ENCODE measurements around the gene ASPG. TPM values are rescaled to one million over a fixed set of nuclear protein-coding genes. Genes with fewer than 3 reads are reported as not detected.
"Not testable (repeated sequence)": the region's sequence is repeated elsewhere in the genome, so short reads cannot be mapped to it uniquely, and the experiment has no call there.

The ASPG gene
- total RNA-seq, 1 donor from 2014 or later = not detected

DNA sequence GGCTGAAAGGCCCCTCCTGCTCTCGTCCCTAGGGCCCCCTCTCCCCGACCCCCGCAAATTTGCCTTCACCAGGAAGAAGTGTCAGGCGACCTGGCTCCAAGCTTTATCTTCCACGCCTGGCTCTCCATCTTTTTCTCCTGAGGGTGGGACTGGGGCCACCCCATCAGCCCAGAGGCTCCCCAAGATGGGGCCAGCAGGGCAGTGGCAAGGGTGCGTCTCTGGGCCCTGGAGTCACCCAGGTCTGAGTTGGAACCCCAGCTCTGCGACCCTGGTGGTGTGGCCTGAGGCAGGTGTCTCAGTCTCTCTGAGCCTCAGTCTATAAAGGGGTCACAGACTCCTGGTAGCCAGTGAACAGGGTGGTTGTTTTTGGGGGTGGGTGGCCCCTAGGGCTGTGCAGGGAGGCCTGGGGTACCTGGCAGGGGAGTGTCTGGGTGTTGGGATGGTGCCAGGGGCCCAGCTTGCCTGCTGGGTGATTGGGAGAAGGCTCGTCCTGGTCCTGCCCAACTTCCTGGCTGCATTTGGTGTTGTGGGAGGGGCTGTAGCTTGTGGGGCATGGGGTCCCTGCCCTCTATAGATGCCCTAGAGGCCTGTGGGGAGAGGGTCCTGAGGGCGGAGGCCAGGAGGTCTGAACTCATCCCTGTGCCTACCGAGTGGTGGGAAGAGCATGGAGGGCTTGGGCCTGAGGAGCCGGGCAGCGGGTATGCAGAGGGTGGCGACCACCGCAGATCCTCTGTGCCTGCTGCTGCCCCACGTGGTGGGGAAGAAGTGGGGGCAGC lies 60.5 kb downstream of the ASPG start:
- DNase-seq (ENCODE audit: low read depth in 2 of 2) = no peak

DNA sequence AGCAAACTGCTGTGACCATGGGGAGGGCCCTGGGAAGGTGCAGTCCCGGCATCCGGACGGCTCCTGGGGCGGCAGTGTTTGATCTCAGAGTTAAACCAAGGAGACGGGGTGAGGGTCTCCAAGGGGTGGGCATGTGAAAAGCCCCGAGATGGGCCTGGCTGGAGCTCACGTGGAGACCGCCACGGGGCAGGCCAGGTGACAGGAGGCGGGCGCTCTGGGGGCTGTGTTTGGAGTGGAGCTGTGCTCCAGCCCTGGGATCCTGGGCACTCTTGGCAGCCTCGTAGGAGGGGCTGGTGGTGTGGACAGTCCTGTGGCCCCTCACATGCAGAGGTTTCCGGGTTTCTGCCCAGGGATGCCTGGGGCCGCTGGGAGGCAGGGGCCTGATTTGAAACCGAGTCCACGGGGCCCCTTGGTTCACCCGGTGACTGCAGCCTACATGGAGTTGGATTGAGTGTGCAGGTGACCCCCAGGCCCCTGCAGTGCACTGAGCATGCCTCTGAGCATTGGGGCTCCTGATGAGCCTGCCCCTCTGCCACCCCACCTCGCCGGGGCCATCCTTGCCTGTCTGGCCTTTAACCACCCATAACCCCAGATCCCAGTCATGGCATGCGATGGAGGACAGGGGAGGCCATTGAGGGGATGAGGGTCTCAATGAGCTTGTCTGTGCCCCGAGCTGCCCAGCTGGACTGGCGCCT lies 61.3 kb downstream of the ASPG start:
- DNase-seq (ENCODE audit: low read depth in 2 of 2) = no peak

DNA sequence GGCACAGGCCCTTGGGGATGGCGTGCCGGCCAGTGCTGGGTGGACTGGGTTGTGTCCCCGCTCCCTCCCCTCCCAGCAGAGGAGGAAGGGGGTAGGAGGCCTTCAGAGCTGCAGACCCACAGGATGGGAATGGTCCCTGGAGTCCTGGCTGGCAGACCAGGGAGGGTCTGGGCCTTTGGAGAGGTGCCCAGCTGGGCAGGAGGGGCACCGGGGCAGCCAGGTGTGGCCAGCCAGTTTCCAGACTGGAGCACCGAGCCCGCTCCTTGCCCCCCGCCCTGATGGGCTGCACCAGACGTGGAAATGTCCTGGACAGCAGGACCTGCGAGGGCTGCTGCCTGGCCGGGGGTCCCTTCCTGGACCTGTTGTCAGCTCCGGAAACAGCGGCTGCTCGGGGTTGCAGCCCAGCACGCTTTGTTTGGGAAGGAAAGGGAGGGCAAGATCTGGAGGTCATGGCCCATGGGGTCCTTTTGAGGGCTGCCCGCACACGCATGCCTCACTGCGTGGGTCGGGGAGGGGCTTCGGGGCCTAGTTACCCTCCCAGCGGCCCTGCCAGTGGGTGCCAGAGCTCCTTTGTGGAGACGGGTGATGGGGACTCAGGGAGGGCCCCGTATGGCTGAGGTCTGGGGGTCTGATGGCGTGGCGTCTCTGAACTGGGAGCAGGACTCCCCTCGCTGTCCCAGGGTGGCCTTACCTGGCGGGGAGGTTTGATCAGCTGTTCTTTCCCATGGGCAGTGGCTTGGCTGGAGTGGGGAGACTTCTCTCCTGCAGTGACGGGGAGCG lies 62.0 kb downstream of the ASPG start:
- peak in 1 of 2 donors; percentile 26 for DNase-seq (ENCODE audit: low read depth in 2 of 2)

DNA sequence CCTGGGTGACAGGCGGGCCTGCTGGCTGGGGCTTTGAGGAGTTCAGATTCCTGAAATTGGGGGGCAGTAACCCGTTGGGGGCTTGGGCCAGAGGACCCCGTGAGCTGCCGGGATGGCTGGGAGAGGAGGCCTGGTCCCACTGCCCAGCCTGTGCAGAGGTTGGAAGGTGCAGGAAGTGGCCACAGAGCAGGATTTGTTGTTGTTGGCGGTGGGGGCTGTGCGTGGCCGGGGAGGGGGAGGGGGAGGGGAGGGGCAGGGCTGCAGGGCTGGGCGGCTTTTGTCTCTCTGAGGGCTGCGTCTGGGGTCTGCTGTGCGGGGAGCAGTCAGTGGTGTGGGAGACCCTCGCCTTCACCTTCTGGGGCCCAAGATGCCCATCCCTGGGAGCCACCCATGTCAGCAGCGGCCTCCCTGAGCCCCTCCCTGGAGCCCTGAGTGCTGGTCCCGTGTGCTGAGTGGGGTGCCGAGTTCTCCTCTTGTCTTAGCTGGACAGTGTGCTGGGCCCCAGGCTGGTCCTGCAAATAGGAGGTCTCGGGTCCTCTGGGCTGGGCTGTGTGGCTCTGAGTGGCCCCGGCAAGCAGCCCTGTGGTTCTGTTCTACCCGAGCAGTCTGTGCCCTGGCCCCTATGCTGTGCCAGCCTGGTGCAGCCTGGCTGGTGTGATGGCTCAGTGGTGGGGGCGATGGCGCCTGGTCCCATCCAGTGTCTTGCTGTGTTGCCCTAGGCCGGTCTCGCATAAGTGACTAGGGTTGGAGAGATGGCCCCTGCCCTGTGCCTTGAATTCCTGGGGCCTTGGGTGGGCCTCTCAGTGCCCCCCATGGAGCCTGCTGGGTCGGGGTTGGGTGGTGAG lies 63.2 kb downstream of the ASPG start:
- peak; percentile 34 to 51 for DNase-seq (ENCODE audit: low read depth in 2 of 2)

DNA sequence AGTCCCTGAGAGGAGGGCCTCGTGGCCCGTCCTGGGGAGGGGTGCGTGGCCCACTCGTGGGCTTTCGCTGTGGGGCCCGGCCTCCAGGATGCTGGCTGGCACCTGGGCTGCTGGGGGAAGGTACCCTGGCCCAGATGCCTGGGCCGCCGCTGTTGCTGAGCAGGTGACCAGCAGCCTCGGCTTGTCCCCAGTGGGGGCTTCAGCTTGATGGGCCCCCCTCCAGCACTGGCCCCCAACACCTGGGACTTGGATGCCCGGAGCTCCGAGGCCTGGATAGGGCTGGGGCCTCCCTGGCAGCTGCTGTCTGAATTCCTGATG lies 63.7 kb downstream of the ASPG start:
- no peak for DNase-seq (ENCODE audit: low read depth in 2 of 2)

DNA sequence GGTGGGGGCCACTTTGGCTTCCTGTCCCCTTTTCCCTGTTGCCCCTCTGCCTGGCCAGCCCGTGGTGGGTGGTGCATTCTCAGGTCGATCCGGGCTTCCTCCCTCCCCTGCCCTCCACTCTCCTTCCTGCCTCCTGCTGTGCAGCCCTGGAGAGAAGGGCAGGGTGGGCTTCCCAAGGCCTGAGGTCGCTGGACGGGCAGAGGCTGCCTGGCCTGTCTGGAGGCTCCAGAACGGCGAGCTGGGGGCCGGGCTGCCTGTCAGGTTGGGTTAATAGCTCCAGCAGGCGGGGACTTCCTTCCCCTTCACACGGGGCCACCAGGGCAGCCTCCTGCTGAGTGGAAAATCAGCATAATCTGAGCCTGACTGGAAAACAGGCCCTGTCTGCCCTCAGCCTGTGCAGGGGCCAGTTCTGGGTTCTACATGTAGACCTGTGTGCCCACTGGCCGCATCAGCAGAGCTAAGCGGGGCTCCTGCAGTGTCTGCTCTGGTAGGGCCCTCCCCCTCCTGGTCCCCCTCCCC lies 64.2 kb downstream of the ASPG start:
- DNase-seq (ENCODE audit: low read depth in 2 of 2) = peak; percentile 63 to 89

DNA sequence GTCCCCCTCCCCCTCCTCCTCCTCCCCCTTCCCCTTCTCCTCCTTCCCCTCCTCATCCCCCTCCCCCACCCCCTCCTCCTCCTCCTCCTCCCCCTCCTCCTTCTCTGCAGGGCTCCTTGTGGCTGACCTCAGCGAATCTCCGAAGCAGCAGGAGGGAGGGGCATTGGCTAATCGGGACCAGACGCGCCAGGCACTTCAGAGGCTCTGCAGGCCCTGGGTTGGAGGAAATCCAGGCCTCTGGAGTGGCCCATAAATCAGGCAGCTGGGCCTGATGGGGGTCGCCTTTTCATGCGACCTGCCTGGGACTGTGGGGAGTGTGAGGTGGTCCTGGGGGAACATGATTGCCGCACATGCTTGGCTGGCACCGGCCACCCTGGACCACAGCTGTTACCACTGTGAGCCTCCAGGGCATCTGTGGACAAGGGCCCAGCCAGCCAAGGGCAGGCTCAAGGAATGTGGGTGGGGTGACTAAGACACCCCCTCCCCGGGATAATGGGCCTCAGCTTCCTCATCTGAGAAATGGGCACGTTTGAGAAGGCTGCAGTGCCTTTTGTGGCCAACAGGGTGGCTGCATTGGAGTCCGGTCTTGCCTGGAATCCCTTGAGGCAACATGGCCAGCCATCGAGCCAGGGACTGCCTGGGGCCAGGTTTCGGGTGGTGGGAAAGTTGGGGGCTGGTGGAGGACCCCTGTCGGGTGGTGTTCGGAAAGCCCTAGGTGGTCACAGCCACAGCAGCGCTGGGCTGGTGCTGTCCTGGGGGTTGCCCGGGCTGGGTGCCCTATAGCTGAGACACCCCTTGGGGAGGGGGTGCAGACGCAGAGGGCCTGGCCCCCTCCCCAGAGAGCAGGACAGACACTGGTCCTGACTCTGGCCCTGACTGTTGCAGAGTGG lies 64.9 kb downstream of the ASPG start:
- DNase-seq (ENCODE audit: low read depth in 2 of 2) = peak in 1 of 2 donors; percentile 22

DNA sequence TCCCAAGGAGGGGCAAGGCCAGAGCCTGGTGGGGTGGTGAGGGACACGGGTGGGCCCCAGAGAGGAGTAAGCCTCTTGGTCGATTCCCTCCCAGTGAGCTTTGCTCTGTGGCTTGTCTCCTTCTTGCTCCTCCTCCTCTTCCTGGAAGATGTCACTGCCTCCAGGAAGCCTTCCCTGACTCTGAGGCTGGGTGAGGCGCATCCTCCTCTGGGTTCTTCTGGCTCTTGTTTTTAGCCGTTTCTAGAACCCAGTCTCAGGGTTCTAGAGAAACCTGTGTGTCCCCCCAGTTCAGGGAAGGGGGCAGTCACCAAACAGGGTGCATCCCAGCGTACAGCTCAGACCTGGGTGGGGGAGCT lies 65.5 kb downstream of the ASPG start:
- no peak for DNase-seq (ENCODE audit: low read depth in 2 of 2)

DNA sequence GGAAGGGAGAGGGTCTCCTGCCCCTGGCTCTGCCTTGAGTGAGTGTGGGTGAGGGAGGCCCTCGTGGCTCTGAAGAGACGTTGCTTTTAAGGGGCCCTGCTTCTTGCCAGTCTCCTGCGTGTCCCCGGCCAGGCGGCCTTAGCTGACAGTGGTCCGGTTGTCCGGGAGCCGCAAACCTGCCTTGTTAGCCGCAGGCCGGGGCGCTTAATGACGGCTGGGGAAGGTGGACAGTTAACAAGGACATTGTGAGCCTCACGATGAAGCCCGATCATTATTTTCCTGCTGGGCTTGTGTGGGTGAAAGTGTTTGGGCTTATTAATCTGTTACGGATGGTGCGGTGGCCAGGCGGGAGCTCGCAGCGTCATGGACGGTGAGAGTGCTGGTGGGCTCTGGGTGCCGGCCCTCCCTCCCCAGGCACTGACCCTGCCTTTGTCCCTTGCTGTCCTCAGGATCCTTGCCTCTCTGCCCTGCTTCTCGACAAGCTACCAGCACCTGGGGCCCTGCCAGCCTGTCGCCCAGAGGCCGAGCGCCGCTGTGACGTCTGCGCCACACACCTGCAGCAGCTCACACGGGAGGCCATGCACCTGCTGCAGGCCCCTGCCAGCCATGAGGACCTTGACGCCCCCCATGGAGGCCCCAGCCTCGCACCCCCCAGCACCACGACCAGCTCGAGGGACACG lies 66.2 kb downstream of the ASPG start:
- DNase-seq (ENCODE audit: low read depth in 2 of 2) = no peak

DNA sequence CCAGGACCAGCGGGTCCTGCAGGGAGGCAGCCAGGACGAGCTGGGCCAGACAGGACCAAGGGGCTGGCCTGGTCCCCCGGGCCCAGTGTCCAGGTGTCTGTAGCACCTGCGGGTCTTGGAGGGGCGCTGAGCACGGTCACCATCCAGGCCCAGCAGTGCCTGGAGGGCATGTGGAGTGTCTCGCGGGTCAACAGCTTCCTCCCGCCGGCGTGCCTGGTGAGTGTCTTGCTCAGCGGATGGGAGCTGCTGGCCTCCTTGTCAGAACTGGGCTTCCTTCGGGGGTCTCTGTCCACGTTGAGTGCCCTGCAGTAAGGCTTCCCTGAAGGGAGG lies 66.7 kb downstream of the ASPG start:
- no peak for DNase-seq (ENCODE audit: low read depth in 2 of 2)

DNA sequence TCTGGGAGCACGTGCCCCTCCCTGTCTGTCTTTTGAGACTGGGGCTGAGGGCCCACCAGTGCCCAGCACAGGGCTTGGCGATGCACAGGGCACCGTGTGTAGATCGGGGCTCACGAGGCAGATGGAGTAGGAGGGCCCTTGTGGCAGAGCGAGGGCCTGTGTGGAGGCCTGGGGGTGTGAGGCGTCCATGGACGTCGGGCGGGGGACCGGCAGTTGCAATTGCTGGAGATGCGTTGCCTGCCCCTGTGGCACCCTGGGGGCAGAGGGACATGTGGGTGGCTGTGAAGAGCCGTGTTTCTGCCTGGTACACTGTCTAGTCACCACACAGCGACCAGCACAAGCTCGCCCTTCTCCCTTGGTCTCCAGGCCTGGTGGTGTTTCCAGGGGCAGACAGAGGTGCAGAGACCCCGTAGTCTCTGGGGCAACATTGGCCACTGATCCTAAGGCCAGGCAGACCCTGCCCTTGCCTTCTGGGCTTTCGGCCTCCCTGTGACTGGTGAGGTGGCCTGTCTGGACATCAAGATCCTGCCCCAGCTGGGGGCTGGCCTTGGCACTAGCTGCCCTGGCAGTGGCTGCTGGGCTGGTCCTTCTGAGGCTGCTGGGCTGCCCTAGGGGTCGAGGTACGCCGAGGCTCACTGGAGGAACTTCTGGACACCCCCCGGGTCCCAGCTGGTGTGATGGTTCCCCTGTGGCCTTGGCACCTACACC lies 67.3 kb downstream of the ASPG start:
- DNase-seq (ENCODE audit: low read depth in 2 of 2) = no peak

DNA sequence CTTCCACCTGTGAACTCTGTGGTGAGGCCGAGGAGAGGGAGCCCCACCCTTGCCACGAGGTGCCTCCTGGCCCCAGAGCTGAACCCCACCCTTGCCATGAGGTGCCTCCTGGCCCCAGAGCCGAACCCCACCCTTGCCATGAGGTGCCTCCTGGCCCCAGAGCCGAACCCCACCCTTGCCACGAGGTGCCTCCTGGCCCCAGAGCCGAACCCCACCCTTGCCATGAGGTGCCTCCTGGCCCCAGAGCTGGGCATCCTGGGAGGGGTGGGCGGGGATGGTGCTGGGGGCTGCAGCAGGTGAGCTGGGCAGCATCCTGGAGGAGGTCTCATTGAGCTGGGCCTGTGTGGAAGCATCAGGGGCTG lies 67.9 kb downstream of the ASPG start:
- DNase-seq (ENCODE audit: low read depth in 2 of 2) = not testable (repeated sequence)

DNA sequence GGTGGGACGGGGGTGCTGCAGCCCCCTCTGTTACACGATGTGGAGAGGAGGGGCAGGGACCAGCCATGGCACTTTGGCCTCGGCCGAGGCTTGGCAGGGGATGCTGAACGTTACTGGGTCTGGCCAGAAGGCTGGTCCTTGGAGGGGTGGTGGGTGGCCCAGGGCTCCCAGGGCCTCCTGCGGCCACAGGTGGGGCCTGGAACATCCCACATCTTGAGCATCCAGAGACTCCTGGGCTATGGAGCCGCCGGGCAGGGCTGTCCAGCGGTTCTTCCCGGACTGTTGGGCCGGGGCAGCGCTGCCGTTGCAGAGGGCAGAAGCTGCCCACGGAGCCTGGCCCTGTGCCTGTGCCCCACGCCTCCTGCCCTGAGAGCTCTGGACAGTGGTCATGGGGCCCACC lies 68.7 kb downstream of the ASPG start:
- DNase-seq (ENCODE audit: low read depth in 2 of 2) = no peak

DNA sequence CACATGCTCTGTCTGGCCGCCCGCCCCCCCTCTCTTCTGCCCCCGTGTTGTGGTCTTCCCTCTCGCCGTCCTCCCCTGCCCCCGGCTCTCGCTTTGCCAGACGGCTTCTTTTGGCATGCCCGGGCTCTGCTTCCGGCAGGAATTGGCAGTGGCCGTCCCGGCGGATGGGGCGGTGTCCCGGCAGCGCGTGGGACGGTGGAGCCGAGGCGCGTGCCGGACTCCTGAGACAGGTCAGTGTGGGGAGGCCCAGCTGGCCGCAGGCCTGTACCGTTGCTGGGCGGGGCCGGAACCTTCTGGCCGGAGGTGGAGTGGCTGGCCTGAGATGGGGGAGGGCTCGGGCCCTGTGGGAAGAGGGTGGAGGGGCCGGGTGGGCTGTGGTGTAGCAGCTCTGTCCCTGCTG lies 70.0 kb downstream of the ASPG start:
- DNase-seq (ENCODE audit: low read depth in 2 of 2) = peak; percentile 41 to 66

DNA sequence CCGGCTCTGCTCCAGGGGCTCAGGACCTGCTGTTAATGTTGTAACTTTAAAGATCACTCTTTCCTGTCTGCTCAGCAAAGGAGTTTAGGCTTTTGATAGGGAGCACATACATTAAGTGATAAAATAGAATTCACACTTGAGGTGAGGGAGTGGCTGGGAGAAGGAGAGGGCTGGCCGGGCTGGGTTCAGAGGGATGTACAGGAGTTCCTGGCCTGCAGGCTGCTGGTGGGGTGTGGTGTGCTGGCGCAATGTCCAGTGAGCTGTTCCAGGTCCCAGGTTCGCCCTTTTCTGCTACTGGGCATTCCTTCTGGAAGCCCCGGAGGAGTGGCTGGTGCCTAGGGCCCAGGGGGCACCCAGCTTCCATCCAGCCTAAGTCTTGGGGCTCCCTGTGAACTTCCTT lies 70.6 kb downstream of the ASPG start:
- no peak for DNase-seq (ENCODE audit: low read depth in 2 of 2)

DNA sequence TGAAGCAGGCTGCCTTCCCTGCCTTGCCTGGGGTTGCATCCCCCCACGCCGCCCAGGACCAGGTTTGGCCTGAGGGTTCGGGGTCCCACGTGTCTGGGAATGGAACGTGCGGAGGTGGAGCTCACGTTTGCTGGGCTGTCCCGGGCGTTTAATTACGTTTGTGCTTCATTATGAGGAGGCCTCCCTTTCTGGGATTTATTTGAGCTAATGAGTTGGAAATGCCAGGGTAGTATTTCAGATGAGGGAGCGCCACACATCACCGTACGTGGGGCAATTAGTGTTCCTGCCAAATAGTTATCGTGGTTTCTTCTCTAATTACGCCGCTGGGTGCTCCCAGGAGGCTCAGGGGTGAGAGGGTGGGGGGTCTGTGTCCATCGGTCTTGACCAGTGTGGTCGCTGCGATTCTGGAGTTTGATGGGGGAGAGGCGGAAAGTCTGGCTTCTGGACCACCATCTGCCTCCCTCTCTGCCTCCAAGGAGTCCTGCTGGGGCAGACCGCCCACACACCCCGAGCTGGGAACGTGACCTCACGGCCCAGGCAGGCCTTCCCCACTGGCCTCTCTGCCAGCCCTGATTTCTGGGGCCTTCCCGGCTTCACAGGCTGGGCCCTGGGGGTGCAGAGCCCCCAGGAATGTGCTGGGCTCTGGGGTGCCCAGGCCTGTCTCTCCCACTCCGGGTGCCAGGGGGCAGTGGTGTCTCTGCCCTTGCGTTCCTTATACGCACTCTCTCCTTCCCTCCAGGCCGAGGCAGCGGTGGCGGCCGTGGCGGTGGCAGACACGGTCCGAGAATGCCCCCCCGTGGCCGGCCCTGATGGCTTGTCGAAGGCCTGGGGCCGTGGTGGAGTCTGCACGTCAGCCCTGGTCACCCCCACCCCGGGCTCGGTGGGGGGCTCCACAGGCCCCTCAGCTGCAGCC lies 71.8 kb downstream of the ASPG start:
- no peak for DNase-seq (ENCODE audit: low read depth in 2 of 2)

DNA sequence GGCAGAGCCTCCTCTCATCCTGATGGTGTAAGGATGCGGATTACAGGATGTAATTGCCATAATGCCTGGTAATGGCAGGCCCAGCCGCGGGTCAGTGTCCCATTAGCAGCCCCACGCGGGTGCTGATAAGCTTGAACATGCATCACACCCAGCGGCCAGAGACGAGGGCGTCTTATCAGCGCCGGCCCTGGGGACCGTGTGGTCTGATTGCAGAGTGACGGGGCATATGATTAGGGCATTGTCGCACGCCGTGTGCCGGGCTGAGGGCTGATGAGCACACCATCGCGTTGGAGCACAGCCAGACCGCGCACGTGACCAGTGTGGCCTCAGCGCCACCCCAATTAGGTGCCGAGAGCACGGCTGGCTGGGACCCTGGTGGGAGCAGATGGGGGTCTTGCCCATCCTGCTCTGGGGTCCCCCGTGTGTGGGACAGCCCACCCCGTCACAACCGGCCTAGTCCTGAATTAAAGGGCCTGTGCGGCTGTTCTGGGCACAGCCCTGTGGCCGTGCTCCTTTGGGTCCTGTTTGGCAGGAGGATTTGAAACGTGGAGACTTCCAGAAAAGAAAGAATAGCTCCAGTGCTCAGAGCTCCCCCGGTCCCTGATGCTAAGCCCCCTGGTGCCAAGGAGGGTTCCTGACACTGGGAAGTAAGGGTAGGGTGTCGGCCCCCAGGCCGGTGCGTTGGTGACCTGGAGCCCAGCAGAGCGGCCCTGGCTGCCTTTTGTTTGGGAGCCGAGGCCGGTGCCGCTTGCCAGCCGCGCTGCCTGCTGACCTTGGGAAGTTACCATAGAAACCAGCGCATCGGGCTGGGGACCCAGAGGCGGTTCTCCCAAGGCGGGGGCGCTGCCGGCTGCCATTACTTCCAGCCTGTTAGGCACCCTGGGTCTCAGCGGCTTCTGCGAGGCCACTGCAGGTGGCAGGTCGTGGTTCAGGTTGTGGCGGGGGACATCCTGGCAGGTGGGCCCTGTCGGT lies 73.6 kb downstream of the ASPG start:
- no peak for DNase-seq (ENCODE audit: low read depth in 2 of 2)
